KG1 (cell line): ENCODE results near the gene PTPN11.
"Not testable (repeated sequence)": the region's sequence is repeated elsewhere in the genome, so short reads cannot be mapped to it uniquely, and the experiment has no call there.

Source experiments
- DNase-seq: peaks from one replicate; lab custom pipeline; 2025; lab: John Stamatoyannopoulos, UW

The PTPN11 gene

GRCh38 chr12:112409064-112409905 lies 9.5 kb upstream of the PTPN11 start, which contains the start of gene RPL6:
TSS of gene RPL6 (minus strand) at chr12:112409605. CDS start at chr12:112408656, 949 bp downstream.
- peak; percentile 91 for DNase-seq

GRCh38 chr12:112409906-112410244 lies 8.9 kb upstream of the PTPN11 start:
- DNase-seq, result no peak

- DNase-seq, result peak; percentile 21
These were observed 4.7 kb upstream of the PTPN11 start for GRCh38 chr12:112413855-112414625.

- DNase-seq, result not testable (repeated sequence)
These were observed 3.3 kb upstream of the PTPN11 start for GRCh38 chr12:112415457-112415856.

GRCh38 chr12:112418273-112418607 lies 507 bp upstream of the PTPN11 start:
- no peak for DNase-seq

GRCh38 chr12:112419297-112420133 lies 768 bp downstream of the PTPN11 start:
- peak; percentile 23 for DNase-seq

- DNase-seq, result no peak
These were observed 2.0 kb downstream of the PTPN11 start for GRCh38 chr12:112420740-112421139.

- DNase-seq, result no peak
These were observed 2.6 kb downstream of the PTPN11 start for GRCh38 chr12:112421363-112421762.

GRCh38 chr12:112422531-112422930 lies 3.8 kb downstream of the PTPN11 start:
- DNase-seq, result no peak

- no peak for DNase-seq
These were observed 5.4 kb downstream of the PTPN11 start for GRCh38 chr12:112424126-112424525.

- DNase-seq, result no peak
These were observed 7.0 kb downstream of the PTPN11 start for GRCh38 chr12:112425582-112426382.

- no peak for DNase-seq
These were observed 9.0 kb downstream of the PTPN11 start for GRCh38 chr12:112427760-112428159.

GRCh38 chr12:112430929-112431328 lies 12.2 kb downstream of the PTPN11 start:
- DNase-seq, result no peak

- DNase-seq, result no peak
These were observed 13.2 kb downstream of the PTPN11 start for GRCh38 chr12:112431965-112432364.

- no peak for DNase-seq
These were observed 14.8 kb downstream of the PTPN11 start for GRCh38 chr12:112433551-112433950.

- not testable (repeated sequence) for DNase-seq
These were observed 19.9 kb downstream of the PTPN11 start for GRCh38 chr12:112438645-112439044.

- DNase-seq, result no peak
These were observed 21.0 kb downstream of the PTPN11 start for GRCh38 chr12:112439769-112440168.

GRCh38 chr12:112440653-112441052 lies 21.9 kb downstream of the PTPN11 start:
- not testable (repeated sequence) for DNase-seq

- DNase-seq, result no peak
These were observed 25.2 kb downstream of the PTPN11 start for GRCh38 chr12:112443916-112444315.

- no peak for DNase-seq
These were observed 27.4 kb downstream of the PTPN11 start for GRCh38 chr12:112446008-112446725.

- DNase-seq, result no peak
These were observed 28.4 kb downstream of the PTPN11 start for GRCh38 chr12:112447106-112447505.
